Measurements from ENCODE around the gene IREB2.
A peak's percentile ranks its signal among the peaks of the same experiment; 100 is the strongest.
"Not testable (repeated sequence)": the region's sequence is repeated elsewhere in the genome, so short reads cannot be mapped to it uniquely, and the experiment has no call there.

The IREB2 gene

DNA sequence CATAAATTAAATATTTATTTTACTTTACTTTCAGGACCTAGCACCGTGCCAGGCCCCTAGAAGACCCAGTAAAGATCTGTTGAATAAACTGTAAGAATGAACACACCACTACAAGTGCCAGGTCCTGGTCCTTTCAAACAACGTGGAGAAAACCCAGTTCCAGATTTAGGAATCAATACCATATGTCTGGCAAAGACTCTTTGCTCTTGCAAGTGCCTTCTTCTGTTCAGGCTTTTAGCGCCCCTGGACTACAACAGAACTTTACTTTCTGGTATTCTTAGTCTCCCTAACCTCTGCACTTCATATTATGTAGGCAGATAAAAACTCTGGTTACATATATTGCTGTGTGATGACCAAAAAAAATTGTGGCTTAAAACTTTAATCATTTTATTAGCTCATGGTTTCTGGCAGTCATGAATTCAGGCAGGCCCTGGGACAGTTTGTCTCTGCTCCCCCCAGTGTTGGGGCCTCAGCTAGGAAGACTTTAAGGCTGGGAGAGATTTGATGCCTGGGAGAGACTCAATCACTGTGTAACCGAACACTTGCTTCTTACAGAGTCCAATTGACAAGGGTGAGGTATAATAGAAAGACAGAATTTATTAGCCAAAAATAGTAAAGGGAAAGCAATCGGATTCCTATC, 99.4 kb downstream of the IREB2 start:
- H3K9me3 ChIP-seq (ENCODE audit: insufficient read depth, low read length): no peaks in the 10 kb centered on the region
- no peak overlapping the region for H3K4me3 ChIP-seq (ENCODE audit: insufficient read length, low read depth)
- H3K36me3 ChIP-seq (ENCODE audit: insufficient read depth, insufficient read length, low read length): peaks cover 10% of the 10 kb centered on the region
- no peak overlapping the region for H3K9ac ChIP-seq (ENCODE audit: insufficient read length, low read depth)
- no peaks in the 10 kb centered on the region for H3K27me3 ChIP-seq (ENCODE audit: insufficient read depth, insufficient read length)
- TF ChIP-seq SUZ12 (IDR thresholded peaks at IDR 0.05; ENCODE audit: extremely low read depth, insufficient read depth, insufficient read length): no peak
- no peak for TF ChIP-seq ZNF274 (IDR thresholded peaks at IDR 0.05; ENCODE audit: low read depth, low read length)
- no peak for TF ChIP-seq YY1 (IDR thresholded peaks at IDR 0.05; ENCODE audit: insufficient read depth, insufficient read length)
- DNase-seq (ENCODE audit: low read depth, low spot score): no peak
- H3K4me1 ChIP-seq (ENCODE audit: insufficient read depth, insufficient read length): peaks cover 4% of the 10 kb centered on the region

DNA sequence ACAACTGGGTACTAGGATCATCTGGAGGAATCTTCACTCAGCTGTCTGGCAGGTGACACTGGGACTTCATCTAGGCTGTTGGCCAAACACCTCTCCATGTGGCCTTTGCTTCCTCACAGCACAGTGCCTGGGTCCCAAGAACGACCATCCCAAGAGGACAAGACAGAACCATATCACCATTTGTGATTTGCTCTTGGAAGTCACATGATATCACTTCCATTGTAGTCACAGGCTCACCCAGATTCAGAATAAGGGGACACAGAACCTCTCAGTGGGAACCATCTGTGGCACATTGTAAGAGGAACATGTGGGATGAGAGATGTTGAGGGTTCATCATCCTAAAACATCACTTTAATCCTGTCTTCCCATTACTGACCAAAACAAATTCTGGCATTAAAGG, 100.3 kb downstream of the IREB2 start:
- TF ChIP-seq SUZ12 (IDR thresholded peaks at IDR 0.05; ENCODE audit: extremely low read depth, insufficient read depth, insufficient read length): no peak
- no peak for TF ChIP-seq YY1 (IDR thresholded peaks at IDR 0.05; ENCODE audit: insufficient read depth, insufficient read length)
- no peak for TF ChIP-seq ZNF274 (IDR thresholded peaks at IDR 0.05; ENCODE audit: low read depth, low read length)
- no peak overlapping the region for H3K9ac ChIP-seq (ENCODE audit: insufficient read length, low read depth)
- no peaks in the 10 kb centered on the region for H3K9me3 ChIP-seq (ENCODE audit: insufficient read depth, low read length)
- DNase-seq (ENCODE audit: low read depth, low spot score): no peak
- H3K4me3 ChIP-seq (ENCODE audit: insufficient read length, low read depth): no peak overlapping the region
- H3K4me1 ChIP-seq (ENCODE audit: insufficient read depth, insufficient read length): peaks cover 6% of the 10 kb centered on the region
- H3K27me3 ChIP-seq (ENCODE audit: insufficient read depth, insufficient read length): no peaks in the 10 kb centered on the region
- peaks cover 20% of the 10 kb centered on the region for H3K36me3 ChIP-seq (ENCODE audit: insufficient read depth, insufficient read length, low read length)

- H3K4me1 ChIP-seq (ENCODE audit: insufficient read depth, insufficient read length); H3K9me3 ChIP-seq (ENCODE audit: insufficient read depth, low read length); DNase-seq (ENCODE audit: low read depth, low spot score); H3K27me3 ChIP-seq (ENCODE audit: insufficient read depth, insufficient read length): not testable (repeated sequence)
- peak overlapping the region; percentile 92 for H3K4me3 ChIP-seq (ENCODE audit: insufficient read length, low read depth)
- peak overlapping the region; percentile 98 for H3K9ac ChIP-seq (ENCODE audit: insufficient read length, low read depth)
- peaks cover 31% of the 10 kb centered on the region for H3K36me3 ChIP-seq (ENCODE audit: insufficient read depth, insufficient read length, low read length)
Observed at GRCh38 chr15:78539464-78540140, 101.6 kb downstream of the IREB2 start.

DNA sequence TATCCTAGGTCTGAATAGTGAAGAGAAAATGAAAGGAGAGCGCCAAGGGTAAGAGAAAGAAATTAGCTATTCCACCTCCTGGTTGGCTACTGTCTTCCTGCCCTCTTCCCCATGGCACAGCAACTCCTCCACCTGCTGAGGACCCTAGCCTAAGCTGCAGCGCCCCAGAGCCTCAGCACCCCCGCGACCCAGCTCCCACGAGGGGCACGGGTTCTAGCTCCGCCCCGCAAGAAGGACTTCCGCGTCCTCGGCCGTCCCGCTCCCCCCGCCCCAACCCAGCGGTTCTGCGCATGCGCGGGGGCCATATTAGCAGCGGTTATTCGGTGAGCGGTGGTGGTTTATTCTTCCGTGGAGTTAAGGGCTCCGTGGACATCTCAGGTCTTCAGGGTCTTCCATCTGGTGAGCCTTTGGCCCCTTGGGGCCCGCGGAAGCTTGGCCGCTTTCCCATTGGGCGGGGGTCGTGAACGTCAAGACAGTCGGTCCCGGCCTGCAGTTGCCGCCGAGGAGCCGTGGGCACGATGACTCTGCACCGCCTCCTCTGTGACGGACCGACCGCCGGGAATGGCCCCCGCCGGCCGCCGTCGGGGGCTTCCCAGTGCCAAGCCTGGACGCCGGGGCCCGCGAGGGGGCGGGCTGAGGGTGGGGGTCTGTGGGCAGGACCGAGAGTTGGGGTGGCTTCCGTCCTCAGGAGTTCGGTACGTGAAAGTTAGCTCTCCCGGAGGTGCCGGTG, 102.3 kb downstream of the IREB2 start, which contains the start of gene PSMA4:
PSMA4 (plus strand) TSS at position 304 of the 730 bp plus-strand sequence. CDS start 1,484 bp downstream, outside the sequence.
- peaks cover 6% of the 10 kb centered on the region for H3K4me1 ChIP-seq (ENCODE audit: insufficient read depth, insufficient read length)
- peak; percentile 67 for TF ChIP-seq YY1 (IDR thresholded peaks at IDR 0.05; ENCODE audit: insufficient read depth, insufficient read length)
- TF ChIP-seq ZNF274 (IDR thresholded peaks at IDR 0.05; ENCODE audit: low read depth, low read length): no peak
- peak within 1 kb of the TSS; percentile 92 for H3K4me3 ChIP-seq (ENCODE audit: insufficient read length, low read depth)
- peak within 1 kb of the TSS; percentile 98 for H3K9ac ChIP-seq (ENCODE audit: insufficient read length, low read depth)
- no peaks in the 10 kb centered on the region for H3K9me3 ChIP-seq (ENCODE audit: insufficient read depth, low read length)
- no peaks in the 10 kb centered on the region for H3K27me3 ChIP-seq (ENCODE audit: insufficient read depth, insufficient read length)
- peaks cover 38% of the 10 kb centered on the region for H3K36me3 ChIP-seq (ENCODE audit: insufficient read depth, insufficient read length, low read length)
- peak; percentile 71 for DNase-seq (ENCODE audit: low read depth, low spot score)

DNA sequence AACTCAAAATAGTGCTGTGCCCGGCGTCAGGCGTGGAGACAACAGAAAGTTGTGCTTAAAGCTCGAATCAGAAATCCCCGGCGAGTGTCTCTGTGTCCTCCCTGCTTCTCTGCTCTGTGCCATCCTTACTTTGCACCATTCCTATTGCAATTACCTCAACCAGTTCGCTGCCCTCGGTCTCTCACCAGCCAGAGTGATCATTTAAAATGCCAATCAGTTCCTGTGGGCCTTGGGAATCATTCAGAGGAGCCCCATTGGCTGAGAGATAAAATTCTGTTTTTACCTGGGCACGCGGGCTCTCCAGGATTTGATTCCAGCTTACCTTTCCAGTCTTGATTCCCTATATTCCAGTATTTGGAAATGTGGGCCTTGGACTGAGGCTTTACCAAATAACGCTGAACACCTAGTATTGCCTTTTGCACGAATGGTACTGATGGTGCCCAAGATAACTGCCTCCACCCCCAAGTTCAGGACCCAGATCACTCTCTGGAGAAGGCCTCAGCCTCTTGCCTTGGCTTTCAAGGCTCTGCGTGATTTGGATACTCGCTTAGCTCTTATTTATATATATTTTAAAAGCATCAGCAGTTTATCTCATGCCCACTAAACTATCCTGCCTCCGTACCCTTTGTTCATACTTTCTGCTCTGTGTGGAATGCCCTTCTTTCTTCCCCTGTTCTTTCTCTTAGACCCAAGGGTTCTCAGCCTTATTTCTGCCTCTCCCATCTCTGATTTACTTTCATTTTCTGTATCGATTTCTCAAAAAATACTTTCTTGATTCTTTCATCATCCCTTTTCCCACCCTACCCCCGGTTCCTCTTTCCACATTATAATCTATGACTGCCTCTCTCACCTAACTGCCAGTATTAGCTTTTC, 103.1 kb downstream of the IREB2 start:
- Histone ChIP-seq H3K4me3 (ENCODE audit: insufficient read length, low read depth) (peak overlapping the region; percentile 92), H3K9me3 (ENCODE audit: insufficient read depth, low read length) (no peaks in the 10 kb centered on the region), H3K9ac (ENCODE audit: insufficient read length, low read depth) (peak overlapping the region; percentile 98), H3K4me1 (ENCODE audit: insufficient read depth, insufficient read length) (peaks cover 6% of the 10 kb centered on the region), H3K27me3 (ENCODE audit: insufficient read depth, insufficient read length) (no peaks in the 10 kb centered on the region), H3K36me3 (ENCODE audit: insufficient read depth, insufficient read length, low read length) (peaks cover 46% of the 10 kb centered on the region)
- TF ChIP-seq YY1 (IDR thresholded peaks at IDR 0.05; ENCODE audit: insufficient read depth, insufficient read length) (no peak), SUZ12 (IDR thresholded peaks at IDR 0.05; ENCODE audit: extremely low read depth, insufficient read depth, insufficient read length) (no peak), ZNF274 (IDR thresholded peaks at IDR 0.05; ENCODE audit: low read depth, low read length) (no peak)
- DNase-seq (ENCODE audit: low read depth, low spot score): no peak

DNA sequence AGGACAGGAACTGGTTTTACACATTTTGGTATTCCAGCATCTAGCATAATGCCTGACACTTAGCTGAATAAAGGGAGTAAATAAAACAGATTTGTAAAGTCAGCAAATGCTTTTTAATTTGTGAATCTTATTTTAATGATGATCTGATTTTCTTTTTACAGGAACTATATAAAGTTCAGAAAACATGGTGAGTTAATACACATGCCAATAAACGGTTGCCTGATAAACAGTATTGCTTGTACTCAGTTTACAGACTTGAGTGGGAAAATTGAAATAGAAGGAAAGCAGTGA, 103.7 kb downstream of the IREB2 start:
- H3K36me3 ChIP-seq (ENCODE audit: insufficient read depth, insufficient read length, low read length): peaks cover 52% of the 10 kb centered on the region

More for the DNA sequence above, 103.7 kb downstream of the IREB2 start:
- no peak for DNase-seq (ENCODE audit: low read depth, low spot score)
- no peaks in the 10 kb centered on the region for H3K9me3 ChIP-seq (ENCODE audit: insufficient read depth, low read length)
- no peaks in the 10 kb centered on the region for H3K27me3 ChIP-seq (ENCODE audit: insufficient read depth, insufficient read length)
- TF ChIP-seq YY1 (IDR thresholded peaks at IDR 0.05; ENCODE audit: insufficient read depth, insufficient read length) (no peak), SUZ12 (IDR thresholded peaks at IDR 0.05; ENCODE audit: extremely low read depth, insufficient read depth, insufficient read length) (no peak), ZNF274 (IDR thresholded peaks at IDR 0.05; ENCODE audit: low read depth, low read length) (no peak)
- peaks cover 6% of the 10 kb centered on the region for H3K4me1 ChIP-seq (ENCODE audit: insufficient read depth, insufficient read length)
- H3K4me3 ChIP-seq (ENCODE audit: insufficient read length, low read depth): peak overlapping the region; percentile 92
- H3K9ac ChIP-seq (ENCODE audit: insufficient read length, low read depth): peak overlapping the region; percentile 98

All from NT2/D1 (cell line).